Peyer's patch (tissue), 4 donors: Measurements from ENCODE around the gene IL12RB2.

ENCODE experiments used
- POLR2A ChIP-seq, 2 donors: fragments of 450-650 bp; IDR thresholded peaks; one replicate each; pipeline ENCODE4 v1.5.1; 2017; ENCODE audit warnings: antibody characterized with exemption in 2 of 2, mild to moderate bottlenecking in 2 of 2, moderate library complexity in 2 of 2
- TF ChIP-seq, protein P1 (sequence below), 6 experiments: fragments of 450-650 bp in 4 of 6; fragments of 200-600 bp in 2 of 6; sonication (generic) in 1 of 6; IDR thresholded peaks; one replicate each; pipeline ENCODE4 v1.5.1; 2017 to 2019; ENCODE audit warnings: antibody characterized with exemption in 6 of 6, mild to moderate bottlenecking in 3 of 6, moderate library complexity in 1 of 6

- TF ChIP-seq, protein P1, sequence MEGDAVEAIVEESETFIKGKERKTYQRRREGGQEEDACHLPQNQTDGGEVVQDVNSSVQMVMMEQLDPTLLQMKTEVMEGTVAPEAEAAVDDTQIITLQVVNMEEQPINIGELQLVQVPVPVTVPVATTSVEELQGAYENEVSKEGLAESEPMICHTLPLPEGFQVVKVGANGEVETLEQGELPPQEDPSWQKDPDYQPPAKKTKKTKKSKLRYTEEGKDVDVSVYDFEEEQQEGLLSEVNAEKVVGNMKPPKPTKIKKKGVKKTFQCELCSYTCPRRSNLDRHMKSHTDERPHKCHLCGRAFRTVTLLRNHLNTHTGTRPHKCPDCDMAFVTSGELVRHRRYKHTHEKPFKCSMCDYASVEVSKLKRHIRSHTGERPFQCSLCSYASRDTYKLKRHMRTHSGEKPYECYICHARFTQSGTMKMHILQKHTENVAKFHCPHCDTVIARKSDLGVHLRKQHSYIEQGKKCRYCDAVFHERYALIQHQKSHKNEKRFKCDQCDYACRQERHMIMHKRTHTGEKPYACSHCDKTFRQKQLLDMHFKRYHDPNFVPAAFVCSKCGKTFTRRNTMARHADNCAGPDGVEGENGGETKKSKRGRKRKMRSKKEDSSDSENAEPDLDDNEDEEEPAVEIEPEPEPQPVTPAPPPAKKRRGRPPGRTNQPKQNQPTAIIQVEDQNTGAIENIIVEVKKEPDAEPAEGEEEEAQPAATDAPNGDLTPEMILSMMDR (IDR thresholded peaks at IDR 0.05) = no peak
- TF ChIP-seq POLR2A (IDR thresholded peaks at IDR 0.05) = no peak
Observed at GRCh38 chr1:67371043-67371442, 63.4 kb downstream of the IL12RB2 start.
